IMR-90 (cell line): ENCODE measurements around the gene TF. TPM values are rescaled to one million over a fixed set of nuclear protein-coding genes. Genes with fewer than 3 reads are reported as not detected.

Experiments
- ATAC-seq: fragments of 200-7000 bp; cut with Tn5 transposase; 2 replicates; pipeline ENCODE4 v1.9.1; 2020; ENCODE audit warnings: low read depth, mild to moderate bottlenecking, moderate library complexity
- BruUV-seq: library from RNA; stranded (reverse); fragments of 400-500 nt; replicated peaks from 2 replicates; lab custom pipeline; 2021; lab: Mats Ljungman, UMichigan
- CTCF ChIA-PET: fragments of 300-600 bp; formaldehyde crosslinking; extraction: SDS; loops from one replicate; lab custom pipeline; 2021; ENCODE audit warnings: antibody characterized with exemption; lab: Yijun Ruan, JAX
- POLR2A ChIA-PET: fragments of 300-600 bp; sonication (Branson Sonifier 250); formaldehyde crosslinking; loops from one replicate; lab custom pipeline; 2022; ENCODE audit warnings: antibody characterized with exemption; ENCODE audit not compliant: unreplicated experiment; lab: Charles Lee
- DNase-seq: peaks from one replicate; pipeline ENCODE4 v3.0.0; 2013
- H2AFZ ChIP-seq: replicated peaks from 2 replicates; pipeline ENCODE3; 2013; ENCODE audit warnings: low read length, mild to moderate bottlenecking; ENCODE audit not compliant: poor library complexity
- H2AK5ac ChIP-seq: 2 replicates; pipeline ENCODE4 v1.6.1; 2013; ENCODE audit warnings: low read depth, low read length, inconsistent platforms
- H2AK9ac ChIP-seq: replicated peaks from 2 replicates; pipeline ENCODE3; 2013; ENCODE audit warnings: mild to moderate bottlenecking, low read depth, low read length, moderate library complexity; ENCODE audit not compliant: poor library complexity
- H2BK120ac ChIP-seq: 2 replicates; pipeline ENCODE4 v1.6.1; 2013; ENCODE audit warnings: low read depth, low read length, inconsistent platforms
- H2BK15ac ChIP-seq: 3 replicates; pipeline ENCODE4 v1.6.1; 2013; ENCODE audit warnings: low read depth, low read length, inconsistent platforms
- H2BK20ac ChIP-seq: 2 replicates; pipeline ENCODE4 v1.6.1; 2013; ENCODE audit warnings: low read depth, mild to moderate bottlenecking, inconsistent platforms, low read length, moderate library complexity
- H2BK5ac ChIP-seq: 2 replicates; pipeline ENCODE4 v1.6.1; 2013; ENCODE audit warnings: mild to moderate bottlenecking, low read depth, low read length, inconsistent platforms; ENCODE audit not compliant: poor library complexity, severe bottlenecking
- H3K14ac ChIP-seq: replicated peaks from 2 replicates; pipeline ENCODE4 v1.6.1; 2013; ENCODE audit warnings: low read depth, low read length, inconsistent platforms
- H3K18ac ChIP-seq: 2 replicates; pipeline ENCODE4 v1.6.1; 2013; ENCODE audit warnings: low read depth, low read length, control low read depth
- H3K23ac ChIP-seq: 2 replicates; pipeline ENCODE4 v1.6.1; 2013; ENCODE audit warnings: low read depth, low read length, inconsistent platforms
- H3K27ac ChIP-seq: 2 replicates; pipeline ENCODE4 v1.5.1; 2013; ENCODE audit warnings: mild to moderate bottlenecking, control low read depth, low read length; ENCODE audit not compliant: insufficient read depth
- H3K27me3 ChIP-seq: 2 replicates; pipeline ENCODE4 v1.6.1; 2013; ENCODE audit warnings: low read length; ENCODE audit not compliant: control insufficient read depth, insufficient read depth
- H3K36me3 ChIP-seq: 2 replicates; pipeline ENCODE4 v1.6.1; 2013; ENCODE audit warnings: low read length, mixed read lengths; ENCODE audit not compliant: control insufficient read depth, insufficient read depth
- H3K4ac ChIP-seq: 2 replicates; pipeline ENCODE4 v1.6.1; 2013; ENCODE audit warnings: low read depth, low read length, inconsistent platforms
- H3K4me1 ChIP-seq: 2 replicates; pipeline ENCODE4 v1.6.1; 2013; ENCODE audit warnings: low read length, mixed read lengths; ENCODE audit not compliant: control insufficient read depth, insufficient read depth
- H3K4me2 ChIP-seq: 2 replicates; pipeline ENCODE4 v1.6.1; 2013; ENCODE audit warnings: low read depth, mild to moderate bottlenecking, control low read depth, low read length, moderate library complexity
- H3K4me3 ChIP-seq: 2 replicates; pipeline ENCODE4 v1.5.1; 2013; ENCODE audit warnings: low read depth, mild to moderate bottlenecking, control low read depth, low read length, moderate library complexity; ENCODE audit not compliant: insufficient read depth
- H3K56ac ChIP-seq: 2 replicates; pipeline ENCODE4 v1.6.1; 2013; ENCODE audit warnings: low read length, inconsistent platforms; ENCODE audit not compliant: insufficient read depth; ENCODE audit errors: extremely low read depth
- H3K79me1 ChIP-seq, 2 experiments: 2 replicates each; pipeline ENCODE4 v1.6.1; 2013; ENCODE audit warnings: low read length in 2 of 2, inconsistent platforms in 1 of 2, low read depth in 1 of 2
- H3K9ac ChIP-seq: 2 replicates; pipeline ENCODE4 v1.6.1; 2013; ENCODE audit warnings: low read depth, low read length, control low read depth
- H3K9me1 ChIP-seq: 2 replicates; pipeline ENCODE4 v1.6.1; 2013; ENCODE audit warnings: low read length, inconsistent platforms; ENCODE audit not compliant: insufficient read depth
- H3K9me3 ChIP-seq: 2 replicates; pipeline ENCODE4 v1.6.1; 2013; ENCODE audit warnings: low read length; ENCODE audit not compliant: control insufficient read depth, insufficient read depth
- H4K20me1 ChIP-seq: 2 replicates; pipeline ENCODE4 v1.6.1; 2013; ENCODE audit warnings: low read length, inconsistent platforms; ENCODE audit not compliant: insufficient read depth
- H4K5ac ChIP-seq: 2 replicates; pipeline ENCODE4 v1.6.1; 2013; ENCODE audit warnings: mild to moderate bottlenecking, low read depth, low read length, control low read depth
- H4K8ac ChIP-seq, 2 experiments: 2 replicates each; pipeline ENCODE4 v1.6.1; 2013; ENCODE audit warnings: low read depth in 2 of 2, low read length in 2 of 2, control low read depth in 1 of 2, inconsistent platforms in 1 of 2
- H4K91ac ChIP-seq: 2 replicates; pipeline ENCODE4 v1.6.1; 2013; ENCODE audit warnings: low read depth, low read length, inconsistent platforms; ENCODE audit not compliant: insufficient read depth
- BHLHE40 ChIP-seq: fragments of 150-350 bp; IDR thresholded peaks from 2 replicates; pipeline ENCODE4 v1.6.1; 2016; ENCODE audit warnings: mild to moderate bottlenecking, low read depth, low read length
- CEBPB ChIP-seq: IDR thresholded peaks from 2 replicates; pipeline ENCODE4 v1.6.1; 2012; ENCODE audit warnings: low read depth, low read length, improper control_type of control experiment
- CHD1 ChIP-seq: IDR thresholded peaks from 2 replicates; pipeline ENCODE4 v1.6.1; 2012; ENCODE audit warnings: low read depth, low read length, improper control_type of control experiment
- CTCF ChIP-seq: conservative IDR thresholded peaks from 2 replicates; pipeline ENCODE4 v1.5.1; 2012; ENCODE audit warnings: mild to moderate bottlenecking, low read depth, low read length, improper control_type of control experiment
- ELK1 ChIP-seq: fragments of 150-350 bp; IDR thresholded peaks from 2 replicates; pipeline ENCODE4 v1.6.1; 2016; ENCODE audit warnings: low read depth, mild to moderate bottlenecking, low read length, moderate library complexity, borderline replicate concordance
- MAFK ChIP-seq: IDR thresholded peaks from 2 replicates; pipeline ENCODE4 v1.6.1; 2012; ENCODE audit warnings: low read depth, low read length, improper control_type of control experiment
- MAZ ChIP-seq: IDR thresholded peaks from 2 replicates; pipeline ENCODE4 v1.6.1; 2012; ENCODE audit warnings: low read depth, mild to moderate bottlenecking, low read length, improper control_type of control experiment, moderate library complexity, borderline replicate concordance
- MXI1 ChIP-seq: IDR thresholded peaks from 2 replicates; pipeline ENCODE4 v1.6.1; 2012; ENCODE audit warnings: low read depth, mild to moderate bottlenecking, low read length, moderate library complexity, borderline replicate concordance
- NFE2L2 ChIP-seq: fragments of 150-350 bp; IDR thresholded peaks from 2 replicates; pipeline ENCODE4 v1.6.1; 2016; ENCODE audit warnings: low read depth, mild to moderate bottlenecking, low read length
- RAD21 ChIP-seq: IDR thresholded peaks from 2 replicates; pipeline ENCODE4 v1.6.1; 2012; ENCODE audit warnings: low read length, improper control_type of control experiment
- RFX5 ChIP-seq: IDR thresholded peaks from 2 replicates; pipeline ENCODE4 v1.8.0; 2012; ENCODE audit warnings: low read depth, mild to moderate bottlenecking, low read length, moderate library complexity
- SMC3 ChIP-seq: fragments of 150-350 bp; IDR thresholded peaks from 2 replicates; pipeline ENCODE4 v1.6.1; 2016; ENCODE audit warnings: low read depth, mild to moderate bottlenecking, antibody characterized with exemption, low read length, moderate library complexity
- USF2 ChIP-seq: fragments of 150-350 bp; IDR thresholded peaks from 2 replicates; pipeline ENCODE4 v1.6.1; 2017; ENCODE audit warnings: mild to moderate bottlenecking, antibody characterized with exemption, low read length, low read depth
- WGBS, 2 experiments: methylation state at CpG; one replicate each; pipeline versions ENCODE4 v1.1.5 to v1.1.7; 2013; ENCODE audit warnings: missing lambda C conversion rate in 2 of 2; ENCODE audit not compliant: insufficient read length in 1 of 2; ENCODE audit errors: extremely low coverage in 2 of 2; 5-methylcytosine and 5-hydroxymethylcytosine counted together
- dilution Hi-C: fragments of 300-500 bp; cut with HindIII; formaldehyde crosslinking; loops from one replicate; pipeline ENCODE4 v1.14.3; 2018; ENCODE audit warnings: low sequenced_read_pairs; ENCODE audit not compliant: unreplicated experiment
- in situ Hi-C: fragments of 300-500 bp; cut with MboI; formaldehyde crosslinking; loops from 3 replicates; pipeline ENCODE4 v1.14.3; 2019; ENCODE audit warnings: low sequenced_read_pairs, inconsistent platforms, mixed read lengths
- intact Hi-C: fragments of 100-400 bp; cut with micrococcal nuclease; formaldehyde crosslinking; loops from 2 replicates; pipeline ENCODE4 v1.10.0; 2022
- polyA plus RNA-seq, 3 experiments: library from polyadenylated mRNA; depleted of rRNA; stranded (reverse); fragments of >200 nt; gene quantifications; 2 replicates each; pipeline ENCODE4 v1.2.3, GENCODE V29; 2012; ENCODE audit warnings: low replicate concordance in 1 of 3
- total RNA-seq: library from RNA; depleted of rRNA; stranded (reverse); fragments of >200 nt; gene quantifications from 2 replicates; pipeline ENCODE4 v1.2.3, GENCODE V29; 2012

The TF gene
- total and polyA plus RNA-seq, 2 of the 4 experiments (the other 2 are of a cell fraction): 0.07 TPM; not detected in 1

- in situ Hi-C loops (no loop called here), dilution Hi-C loops (no loop called here), intact Hi-C loops (no loop called here)
- H4K20me1 ChIP-seq: no peaks in the 10 kb centered on the region
- H3K36me3 ChIP-seq: no peaks in the 10 kb centered on the region
- H4K91ac ChIP-seq: no peak overlapping the region
- H3K79me1 ChIP-seq: no peaks in the 10 kb centered on the region
- no peak overlapping the region for H2AK9ac ChIP-seq
- ChIA-PET POLR2A (no interaction called here), CTCF (no interaction called here)
- DNase-seq (no peak), ATAC-seq (no peak)
- H2BK5ac ChIP-seq: no peak overlapping the region
- H4K5ac ChIP-seq: no peak overlapping the region
- 78% methylated on average over 5 of the region's 7 CpGs; no CpG with 5 or more reads in 1 of the 2 experiments for WGBS, 2 experiments
- no peak overlapping the region for H3K23ac ChIP-seq
- no TSS peak for BruUV-seq
- H3K27ac ChIP-seq: no peak overlapping the region
- no peak overlapping the region for H3K4me3 ChIP-seq
- TF ChIP-seq RFX5 (no peak), USF2 (no peak), CEBPB (no peak), SMC3 (no peak), NFE2L2 (no peak), MXI1 (no peak), MAZ (no peak), MAFK (no peak), RAD21 (no peak), CHD1 (no peak), BHLHE40 (no peak), ELK1 (no peak), CTCF (no peak)
- H3K18ac ChIP-seq: no peak overlapping the region
- no peak overlapping the region for H2AK5ac ChIP-seq
- H2BK15ac ChIP-seq: no peak overlapping the region
- H3K9ac ChIP-seq: no peak overlapping the region
- peak overlapping the region; percentile 21 for H2AFZ ChIP-seq
- no peak overlapping the region for H3K14ac ChIP-seq
- H2BK20ac ChIP-seq: no peak overlapping the region
- no peak overlapping the region for H3K56ac ChIP-seq
- H3K4me1 ChIP-seq: no peaks in the 10 kb centered on the region
- peaks cover 8% of the 10 kb centered on the region for H3K27me3 ChIP-seq
- H4K8ac ChIP-seq: no peak overlapping the region
- H3K4ac ChIP-seq: no peak overlapping the region
- no peaks in the 10 kb centered on the region for H3K9me1 ChIP-seq
- no peak overlapping the region for H2BK120ac ChIP-seq
- H3K9me3 ChIP-seq: no peaks in the 10 kb centered on the region
- H3K4me2 ChIP-seq: no peak overlapping the region
Measured at GRCh38 chr3:133776794-133777438, 30.7 kb downstream of the TF start.
